ENCODE results near the gene GPA33.

GRCh38 chr1:167135281-167135840 lies 45.2 kb upstream of the GPA33 start:
- no peak for TF ChIP-seq CTCF (conservative IDR thresholded peaks at IDR 0.05 in 1 of 2, IDR thresholded peaks at IDR 0.05 in 1 of 2; ENCODE audit: low read depth in 1 of 2, low read length in 2 of 2)
- TF ChIP-seq EZH2 (IDR thresholded peaks at IDR 0.05; ENCODE audit: low read length, missing control alignments) = no peak
